Middle frontal gyrus (tissue), 1 donor: ENCODE data around the gene ATP6V0C.

ENCODE experiments used
- DNase-seq: peaks from one replicate; pipeline ENCODE4 v3.0.0-alpha.2; 2015; ENCODE audit warnings: low spot score; ENCODE audit errors: extremely low spot score

ATP6V0C gene

DNA sequence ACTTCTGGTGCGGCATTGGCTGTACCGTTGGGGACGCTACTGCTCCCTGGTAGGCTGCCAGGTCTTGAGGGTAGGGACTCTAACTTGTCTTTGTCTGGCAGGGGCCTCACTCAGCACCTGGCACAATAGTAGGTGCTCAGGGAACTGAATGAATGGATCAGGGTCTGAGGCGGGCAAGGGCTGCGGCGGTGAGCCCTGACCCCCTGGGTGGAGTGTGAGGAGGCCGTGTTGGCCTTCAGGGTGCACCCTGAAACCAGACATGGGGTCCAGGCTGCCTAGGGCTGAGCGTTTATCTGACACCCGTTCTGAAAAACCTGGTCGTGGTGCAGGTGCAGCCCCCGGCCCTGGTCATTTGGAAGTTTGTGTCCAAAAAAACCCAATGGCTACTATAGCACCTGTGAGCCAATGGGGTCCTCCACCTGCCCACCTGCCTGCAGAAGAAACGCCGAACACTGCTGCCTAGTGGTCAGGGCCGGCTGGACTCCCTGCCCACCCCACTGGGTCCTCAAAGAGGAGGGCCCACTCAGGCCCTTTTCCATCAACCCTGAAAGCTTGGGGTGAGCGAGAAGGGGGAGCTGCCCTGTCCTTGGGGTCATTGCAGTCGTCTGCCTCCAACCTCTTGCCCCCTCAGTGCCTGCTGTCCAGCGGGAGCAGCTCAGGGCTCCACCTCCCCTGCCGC is 4.9 kb upstream of the ATP6V0C start:
- DNase-seq: no peak

- DNase-seq: peak; percentile 32
Observed at GRCh38 chr16:2511128-2511800, 2.5 kb upstream of the ATP6V0C start.

DNA sequence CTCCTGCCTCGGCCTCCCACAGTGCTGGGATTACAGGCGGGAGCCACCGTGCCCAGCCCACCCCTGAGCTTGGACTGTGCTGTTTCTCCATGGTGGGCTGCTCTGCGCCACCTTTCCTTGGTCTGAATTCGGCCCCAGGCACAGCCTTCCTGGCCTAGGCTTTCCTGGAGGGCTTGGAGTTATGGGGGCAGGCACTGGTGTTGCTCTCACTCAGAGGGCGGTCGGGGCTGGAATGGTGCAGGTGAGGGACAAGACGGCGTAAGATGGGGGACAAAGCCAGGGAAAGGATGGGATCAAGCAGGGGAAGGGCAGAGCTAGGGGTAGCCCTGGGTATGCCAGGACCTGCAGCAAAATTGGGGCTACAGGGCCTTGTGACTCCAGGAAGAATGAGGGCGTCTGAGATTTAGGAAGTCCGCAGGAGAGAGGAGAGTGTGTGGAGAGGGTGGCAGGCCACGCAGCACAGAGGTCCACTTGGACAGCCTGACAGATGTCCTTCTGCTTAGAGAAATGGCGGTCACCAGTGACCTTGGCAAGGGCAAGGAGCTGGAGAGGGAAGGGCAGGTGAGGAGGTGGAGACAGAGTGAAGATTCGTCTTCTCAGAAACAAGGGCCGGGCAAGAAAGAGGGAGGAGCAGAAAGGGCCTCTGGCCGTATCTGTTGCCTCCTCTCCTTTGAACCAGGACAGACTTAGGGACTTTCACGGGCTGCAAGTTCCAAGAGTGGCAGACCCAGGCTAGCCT is 1.6 kb upstream of the ATP6V0C start:
- DNase-seq: no peak

GRCh38 chr16:2512735-2513404 is 882 bp upstream of the ATP6V0C start:
- no peak for DNase-seq

- no peak for DNase-seq
Observed at GRCh38 chr16:2514333-2515179, 804 bp downstream of the ATP6V0C start.

- no peak for DNase-seq
Observed at GRCh38 chr16:2515180-2515851, 1.6 kb downstream of the ATP6V0C start.

DNA sequence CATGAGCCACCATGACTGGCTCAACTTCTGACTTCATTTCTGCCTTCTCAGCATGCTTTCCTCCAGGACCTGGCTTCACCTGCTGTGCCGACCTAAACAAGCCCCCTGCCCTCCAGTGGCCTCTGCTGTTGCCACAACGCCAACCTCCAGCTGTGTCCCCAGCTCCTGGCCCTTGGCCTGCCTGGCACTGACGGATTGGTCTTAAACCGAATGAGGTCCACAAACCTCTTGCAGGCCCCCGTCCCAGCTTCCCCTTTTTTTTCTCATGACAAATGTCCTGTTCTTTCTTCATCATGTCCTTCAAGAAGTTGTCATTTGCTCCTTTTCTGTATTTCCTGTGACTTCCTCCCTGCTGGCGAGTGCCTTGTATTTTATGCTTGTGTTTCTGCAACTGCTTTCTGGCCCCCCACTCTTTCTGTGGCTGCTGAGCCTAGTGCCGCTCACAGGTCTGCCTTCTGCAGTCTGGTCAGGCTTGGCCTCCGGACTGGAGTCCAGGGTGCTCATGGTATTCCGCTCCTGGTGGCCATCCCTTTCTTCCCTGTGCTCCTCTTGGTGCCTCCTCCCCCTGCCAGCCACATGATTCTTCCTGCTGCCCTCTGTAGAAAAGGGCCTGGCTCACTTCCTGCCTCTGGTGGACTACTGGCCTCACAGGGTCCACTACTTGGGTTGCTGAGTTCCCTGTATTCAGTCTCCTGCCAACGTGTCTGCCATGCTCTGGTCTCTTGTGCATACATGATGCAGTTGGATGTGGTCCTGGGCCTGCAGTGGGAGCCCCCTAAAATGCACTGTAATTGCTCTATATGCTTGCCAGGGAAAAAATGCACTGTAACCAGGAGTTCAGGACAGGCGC is 2.9 kb downstream of the ATP6V0C start:
- DNase-seq: no peak

DNA sequence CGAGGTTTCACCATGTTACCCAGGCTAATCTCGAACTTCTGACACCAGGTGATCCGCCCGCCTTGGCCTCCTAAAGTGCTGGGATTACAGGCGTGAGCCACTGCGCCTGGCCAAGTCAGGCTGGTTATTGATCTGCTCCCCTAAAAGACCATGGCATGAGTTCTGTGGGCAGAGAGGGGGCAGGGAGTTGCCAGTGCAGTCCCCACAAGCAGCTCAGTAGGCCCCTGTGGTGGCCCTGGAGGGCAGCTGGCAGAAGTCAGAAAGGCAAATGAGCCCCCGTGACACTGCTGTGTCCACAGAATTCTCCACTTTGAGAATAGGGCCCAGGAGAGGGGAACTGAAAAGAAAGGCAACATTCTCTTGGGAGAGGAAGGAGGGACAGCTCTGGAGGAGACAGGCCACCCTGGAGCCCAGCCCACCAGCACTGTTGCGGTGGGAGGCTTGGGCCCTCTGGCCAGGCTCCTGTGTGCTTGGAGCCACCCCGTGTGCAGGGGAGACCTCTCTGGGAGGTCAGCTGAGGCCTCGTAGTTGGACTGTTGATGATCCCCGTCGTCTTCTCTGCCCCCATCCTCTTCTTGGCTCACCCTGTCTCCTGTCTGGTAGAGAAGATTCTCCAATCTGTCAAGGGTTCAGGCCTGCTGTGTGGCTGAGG is 4.3 kb downstream of the ATP6V0C start:
- DNase-seq: no peak

DNA sequence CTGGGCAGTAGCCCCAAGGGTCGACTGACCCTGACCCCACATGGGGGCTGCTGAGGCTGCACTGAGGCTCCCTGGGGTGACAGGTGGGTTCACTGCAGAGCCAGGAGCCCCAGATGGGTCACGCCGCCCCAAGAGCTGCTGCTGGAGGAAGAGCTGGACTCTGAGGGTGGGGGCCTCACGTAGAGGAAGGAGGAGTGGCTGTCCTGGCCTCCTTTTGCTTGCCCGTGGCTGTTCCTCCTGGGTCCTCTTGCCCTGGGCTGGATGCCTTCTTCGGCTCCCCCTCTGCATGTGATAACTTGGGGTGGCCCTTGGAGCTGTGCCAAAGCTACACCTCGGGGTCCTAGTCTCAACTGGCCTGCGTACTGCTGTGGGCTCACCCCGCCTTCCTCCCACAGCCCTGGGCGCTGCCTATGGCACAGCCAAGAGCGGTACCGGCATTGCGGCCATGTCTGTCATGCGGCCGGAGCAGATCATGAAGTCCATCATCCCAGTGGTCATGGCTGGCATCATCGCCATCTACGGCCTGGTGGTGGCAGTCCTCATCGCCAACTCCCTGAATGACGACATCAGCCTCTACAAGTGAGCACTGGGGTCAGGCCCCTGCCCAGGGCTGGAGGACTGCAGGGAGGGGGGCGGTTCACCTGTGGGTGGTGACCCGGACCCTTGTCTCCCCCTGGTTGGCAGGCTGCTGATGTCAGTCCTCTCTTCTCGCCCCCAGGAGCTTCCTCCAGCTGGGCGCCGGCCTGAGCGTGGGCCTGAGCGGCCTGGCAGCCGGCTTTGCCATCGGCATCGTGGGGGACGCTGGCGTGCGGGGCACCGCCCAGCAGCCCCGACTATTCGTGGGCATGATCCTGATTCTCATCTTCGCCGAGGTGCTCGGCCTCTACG is 5.3 kb downstream of the ATP6V0C start:
- DNase-seq: no peak

GRCh38 chr16:2519711-2520080 is 5.9 kb downstream of the ATP6V0C start:
- DNase-seq: no peak

- peak; percentile 69 for DNase-seq
Observed at GRCh38 chr16:2520097-2520783, 6.5 kb downstream of the ATP6V0C start, which contains the start of gene AMDHD2. AMDHD2 (plus strand) TSS chr16:2520371; CDS start chr16:2520459, 88 bp downstream.

DNA sequence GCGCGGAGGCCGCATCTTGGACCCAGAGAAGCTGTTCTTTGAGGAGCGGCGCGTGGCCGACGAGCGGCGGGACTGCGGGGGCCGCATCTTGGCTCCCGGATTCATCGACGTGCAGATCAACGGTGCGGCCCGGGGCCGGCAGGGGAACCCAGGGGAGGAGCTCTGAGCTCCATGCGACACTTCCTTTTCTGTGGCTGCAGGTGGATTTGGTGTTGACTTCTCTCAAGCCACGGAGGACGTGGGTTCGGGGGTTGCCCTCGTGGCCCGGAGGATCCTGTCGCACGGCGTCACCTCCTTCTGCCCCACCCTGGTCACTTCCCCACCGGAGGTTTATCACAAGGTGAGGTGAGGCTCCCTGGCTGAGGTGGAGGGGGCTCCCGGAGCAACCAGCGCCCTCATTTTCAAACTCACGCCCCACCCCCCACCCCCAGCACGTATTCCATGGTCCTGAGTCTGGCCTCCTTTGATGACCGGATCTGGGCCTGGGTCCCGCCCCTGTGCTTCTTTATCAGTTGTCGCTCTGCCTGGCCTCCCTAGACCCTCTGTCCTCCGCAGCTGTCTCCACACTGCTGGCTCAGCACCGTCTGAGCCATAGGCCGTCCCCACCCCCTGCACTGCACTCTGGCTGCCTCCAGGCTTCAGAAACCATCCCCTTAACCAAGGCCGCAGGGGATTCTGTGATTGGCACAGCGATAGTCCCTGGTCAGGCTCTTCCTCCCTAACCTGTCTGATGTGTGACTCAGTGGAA is 7.2 kb downstream of the ATP6V0C start:
- no peak for DNase-seq

- DNase-seq: no peak
Observed at GRCh38 chr16:2523801-2524231, 10.1 kb downstream of the ATP6V0C start.

GRCh38 chr16:2524339-2524938 is 10.7 kb downstream of the ATP6V0C start:
- no peak for DNase-seq

- no peak for DNase-seq
Observed at GRCh38 chr16:2526135-2526534, 12.4 kb downstream of the ATP6V0C start.
